SK-N-SH (cell line): Measurements from ENCODE around the gene KRTAP3-1. TPM values are rescaled to one million over a fixed set of nuclear protein-coding genes. Genes with fewer than 3 reads are reported as not detected.

Source experiments
- CTCF ChIA-PET: fragments of 300-600, 350-600 bp; formaldehyde crosslinking; extraction: SDS; loops from one replicate; lab custom pipeline; 2021; lab: Yijun Ruan, JAX
- POLR2A ChIA-PET: fragments of 350-600 bp; sonication (Branson Sonifier 250); formaldehyde crosslinking; extraction: SDS; loops from one replicate; lab custom pipeline; 2020; ENCODE audit warnings: antibody characterized with exemption, inconsistent platforms; lab: Yijun Ruan, JAX
- DNase-seq: peaks from one replicate; pipeline ENCODE4 v3.0.0; 2012
- H2AFZ ChIP-seq: fragments of 200-600 bp; sonication (generic); 2 replicates; pipeline ENCODE4 v1.8.1; 2016; ENCODE audit warnings: antibody characterized with exemption, mild to moderate bottlenecking, low read depth
- H3F3A ChIP-seq: fragments of 200-600 bp; sonication (generic); replicated peaks from 2 replicates; pipeline ENCODE3; 2016; ENCODE audit warnings: antibody characterized with exemption, mild to moderate bottlenecking; ENCODE audit not compliant: insufficient read depth
- H3K27ac ChIP-seq, 2 experiments: fragments of 200-500 bp in 1 of 2; fragments of 200-600 bp in 1 of 2; sonication (Bioruptor generic) in 1 of 2; sonication (generic), shearing (Covaris generic) in 1 of 2; 2 replicates each; pipeline versions ENCODE4 v1.5.1 to v1.6.1; 2014 to 2016; ENCODE audit warnings: low read depth in 2 of 2, inconsistent platforms in 1 of 2, low read length in 1 of 2, mild to moderate bottlenecking in 1 of 2, mixed read lengths in 1 of 2
- H3K27me3 ChIP-seq: fragments of 200-600 bp; sonication (generic), shearing (Covaris generic); 2 replicates; pipeline ENCODE4 v1.6.1; 2016; ENCODE audit warnings: mixed run types; ENCODE audit not compliant: insufficient read depth
- H3K36me3 ChIP-seq, 2 experiments: fragments of 200-500 bp in 1 of 2; fragments of 200-600 bp in 1 of 2; sonication (Bioruptor generic) in 1 of 2; sonication (generic) in 1 of 2; replicated peaks in 1 of 2; 2 replicates each; pipeline versions ENCODE3 to v1.5.1; 2014 to 2016; ENCODE audit warnings: low read length in 1 of 2, mild to moderate bottlenecking in 1 of 2; ENCODE audit not compliant: insufficient read depth in 2 of 2, control insufficient read depth in 1 of 2
- H3K4me1 ChIP-seq, 2 experiments: fragments of 200-500 bp in 1 of 2; fragments of 200-600 bp in 1 of 2; sonication (Bioruptor generic) in 1 of 2; sonication (generic), shearing (Covaris generic) in 1 of 2; 2 replicates each; pipeline versions ENCODE4 v1.5.1 to v1.6.1; 2014 to 2016; ENCODE audit warnings: low read depth in 1 of 2, low read length in 1 of 2, mixed run types in 1 of 2; ENCODE audit not compliant: insufficient read depth in 2 of 2, control insufficient read depth in 1 of 2
- H3K4me2 ChIP-seq: fragments of 200-600 bp; sonication (generic), shearing (Covaris generic); 2 replicates; pipeline ENCODE4 v1.6.1; 2017; ENCODE audit warnings: mixed run types
- H3K4me3 ChIP-seq, 2 experiments: fragments of 200-500 bp in 1 of 2; fragments of 200-600 bp in 1 of 2; sonication (Bioruptor generic) in 1 of 2; sonication (generic), shearing (Covaris generic) in 1 of 2; 2 replicates each; pipeline versions ENCODE4 v1.5.1 to v1.8.1; 2014 to 2016; ENCODE audit warnings: low read depth in 2 of 2, inconsistent platforms in 1 of 2, low read length in 1 of 2, mild to moderate bottlenecking in 1 of 2, mixed read lengths in 1 of 2, moderate library complexity in 1 of 2
- H3K79me2 ChIP-seq: fragments of 200-600 bp; sonication (generic); 2 replicates; pipeline ENCODE4 v1.8.1; 2017; ENCODE audit warnings: mild to moderate bottlenecking; ENCODE audit not compliant: insufficient read depth
- H3K9ac ChIP-seq: fragments of 200-600 bp; sonication (generic); 2 replicates; pipeline ENCODE4 v1.6.1; 2017; ENCODE audit warnings: mixed run types
- H3K9me2 ChIP-seq: fragments of 200-600 bp; sonication (generic); 2 replicates; pipeline ENCODE4 v1.6.1; 2017; ENCODE audit warnings: mixed run types
- H3K9me3 ChIP-seq: fragments of 200-600 bp; sonication (generic); 2 replicates; pipeline ENCODE4 v1.6.1; 2017; ENCODE audit warnings: mixed run types, mild to moderate bottlenecking, moderate library complexity
- H4K20me1 ChIP-seq: fragments of 200-600 bp; sonication (generic); 2 replicates; pipeline ENCODE4 v1.6.1; 2017; ENCODE audit warnings: mild to moderate bottlenecking, mixed run types; ENCODE audit not compliant: insufficient read depth
- CHD2 ChIP-seq: fragments of 150-350 bp; IDR thresholded peaks from 2 replicates; pipeline ENCODE4 v1.6.1; 2018; ENCODE audit warnings: low read length; ENCODE audit not compliant: partially characterized antibody
- ELF1 ChIP-seq: IDR thresholded peaks from 2 replicates; pipeline ENCODE4 v1.4.0; 2012
- EP300 ChIP-seq, 2 experiments: IDR thresholded peaks; 2 replicates each; pipeline versions ENCODE4 v1.4.0 to v1.6.1; 2012; ENCODE audit warnings: borderline replicate concordance in 1 of 2, low read depth in 1 of 2, low read length in 1 of 2
- EZH2phosphoT487 ChIP-seq: fragments of 200-600 bp; sonication (generic); IDR thresholded peaks from 2 replicates; pipeline ENCODE4 v1.6.1; 2017; ENCODE audit warnings: low read depth, mixed run types, mild to moderate bottlenecking, antibody characterized with exemption, moderate library complexity, borderline replicate concordance
- FOXM1 ChIP-seq: IDR thresholded peaks from 2 replicates; pipeline ENCODE4 v1.4.0; 2012; ENCODE audit warnings: low read depth, mild to moderate bottlenecking
- GABPA ChIP-seq: IDR thresholded peaks from 2 replicates; pipeline ENCODE4 v1.4.0; 2012; ENCODE audit warnings: low read depth, mild to moderate bottlenecking
- GATA2 ChIP-seq: sonication (generic); formaldehyde crosslinking; IDR thresholded peaks from 2 replicates; pipeline ENCODE4 v1.5.0; 2020; ENCODE audit warnings: mild to moderate bottlenecking, missing genetic modification reagents
- IRF3 ChIP-seq: fragments of 150-350 bp; IDR thresholded peaks from 2 replicates; pipeline ENCODE4 v1.6.1; 2016; ENCODE audit warnings: mild to moderate bottlenecking, low read depth, low read length
- JUND ChIP-seq: IDR thresholded peaks from 2 replicates; pipeline ENCODE4 v1.4.0; 2012
- MEF2A ChIP-seq: IDR thresholded peaks from 2 replicates; pipeline ENCODE4 v1.4.0; 2012; ENCODE audit warnings: low read depth, borderline replicate concordance
- NFIC ChIP-seq: IDR thresholded peaks from 2 replicates; pipeline ENCODE4 v1.4.0; 2012; ENCODE audit warnings: borderline replicate concordance
- POLR2AphosphoS5 ChIP-seq: IDR thresholded peaks from 2 replicates; pipeline ENCODE4 v1.6.1; 2012; ENCODE audit warnings: low read depth, low read length
- RAD21 ChIP-seq: IDR thresholded peaks from 2 replicates; pipeline ENCODE4 v1.6.1; 2012; ENCODE audit warnings: mild to moderate bottlenecking, low read length
- RCOR1 ChIP-seq: fragments of 150-350 bp; IDR thresholded peaks from 2 replicates; pipeline ENCODE4 v1.6.1; 2017; ENCODE audit warnings: antibody characterized with exemption, low read length
- SMC3 ChIP-seq: IDR thresholded peaks from 2 replicates; pipeline ENCODE4 v1.6.1; 2012; ENCODE audit warnings: low read depth, low read length, improper control_type of control experiment
- TAF1 ChIP-seq: IDR thresholded peaks from 2 replicates; pipeline ENCODE4 v1.6.1; 2012; ENCODE audit warnings: low read depth, mild to moderate bottlenecking, low read length, moderate library complexity, borderline replicate concordance
- TCF12 ChIP-seq: IDR thresholded peaks from 2 replicates; pipeline ENCODE4 v1.4.0; 2012
- TEAD4 ChIP-seq: IDR thresholded peaks from 2 replicates; pipeline ENCODE4 v1.4.0; 2012; ENCODE audit warnings: mild to moderate bottlenecking, borderline replicate concordance; ENCODE audit not compliant: insufficient read depth
- USF1 ChIP-seq: IDR thresholded peaks from 2 replicates; pipeline ENCODE4 v1.4.0; 2012; ENCODE audit warnings: low read depth, borderline replicate concordance
- USF2 ChIP-seq: fragments of 150-350 bp; IDR thresholded peaks from 2 replicates; pipeline ENCODE4 v1.6.1; 2017; ENCODE audit warnings: antibody characterized with exemption, low read length, low read depth, borderline replicate concordance
- WGBS: methylation state at CpG from one replicate; pipeline ENCODE4 v1.1.6; 2017; ENCODE audit warnings: low lambda C conversion rate; 5-methylcytosine and 5-hydroxymethylcytosine counted together
- polyA plus RNA-seq, 3 experiments: library from polyadenylated mRNA; depleted of rRNA; stranded (reverse); fragments of >200 nt; gene quantifications; 2 replicates each; pipeline ENCODE4 v1.2.3, GENCODE V29; 2012

KRTAP3-1 gene
- polyA plus RNA-seq, 1 of the 3 experiments (the other 2 are of a cell fraction), result not detected

- Histone ChIP-seq H3K27me3 (no peaks in the 10 kb centered on the region), H3K27ac (no peak overlapping the region), H3K9ac (no peak overlapping the region), H3K4me2 (no peak overlapping the region), H4K20me1 (no peaks in the 10 kb centered on the region), H3K36me3 (peaks cover 0 to 4% of the 10 kb centered on the region in 2 experiments), H3F3A (peaks cover 13% of the 10 kb centered on the region), H3K4me3 (no peak overlapping the region), H3K9me2 (no peaks in the 10 kb centered on the region), H3K9me3 (no peaks in the 10 kb centered on the region), H3K4me1 (peaks cover 0 to 5% of the 10 kb centered on the region in 2 experiments; a peak in 1 of 4 replicates), H2AFZ (no peak overlapping the region), H3K79me2 (no peaks in the 10 kb centered on the region)
- WGBS, result 38% methylated on average over 4 of the region's 4 CpGs
- ChIA-PET POLR2A (no interaction called here), CTCF (interaction anchor here (0.7 kb wide), 1 partner anchor 48 kb away, joined by 3 read pairs; no protein-coding TSS in a partner anchor)
- no peak for TF ChIP-seq JUND
- TF ChIP-seq NFIC, result no peak
- TF ChIP-seq CHD2, result no peak
- TF ChIP-seq FOXM1, result no peak
- no peak for TF ChIP-seq GABPA
- no peak for TF ChIP-seq EP300 (IDR thresholded peaks at IDR 0.05; ENCODE audit: borderline replicate concordance in 1 of 2, low read depth in 1 of 2, low read length in 1 of 2)
- no peak for TF ChIP-seq ELF1
- no peak for TF ChIP-seq EZH2phosphoT487
- no peak for TF ChIP-seq TEAD4
- TF ChIP-seq RAD21, result no peak
- TF ChIP-seq POLR2AphosphoS5, result no peak
- no peak for TF ChIP-seq TAF1
- no peak for TF ChIP-seq RCOR1
- no peak for TF ChIP-seq USF1
- TF ChIP-seq MEF2A, result no peak
- no peak for TF ChIP-seq GATA2 (CRISPR knock-in tag)
- no peak for TF ChIP-seq IRF3
- no peak for DNase-seq
Measured at GRCh38 chr17:41054025-41054424, 45.1 kb upstream of the KRTAP3-1 start.

GRCh38 chr17:41052566-41052965 is 43.6 kb upstream of the KRTAP3-1 start:
- DNase-seq, result no peak
- POLR2A ChIA-PET, result no interaction called here
- Histone ChIP-seq H3K27ac (no peak overlapping the region), H3K27me3 (no peaks in the 10 kb centered on the region), H3K9me3 (no peaks in the 10 kb centered on the region), H2AFZ (no peak overlapping the region), H3F3A (peaks cover 10% of the 10 kb centered on the region), H3K4me2 (no peak overlapping the region), H4K20me1 (no peaks in the 10 kb centered on the region), H3K9me2 (no peaks in the 10 kb centered on the region), H3K79me2 (no peaks in the 10 kb centered on the region), H3K9ac (no peak overlapping the region), H3K4me3 (no peak overlapping the region), H3K36me3 (peaks cover 0 to 4% of the 10 kb centered on the region in 2 experiments), H3K4me1 (no peaks in the 10 kb centered on the region)
- TF ChIP-seq SMC3, result no peak
- TF ChIP-seq GATA2 (CRISPR knock-in tag), result no peak
- TF ChIP-seq TCF12, result peak; percentile 13; the same call in 1 of the 2 replicates
- TF ChIP-seq POLR2AphosphoS5, result no peak
- TF ChIP-seq USF2, result no peak
- CTCF ChIA-PET, result interaction anchor here (1.3 kb wide), 1 partner anchor 34 kb away, joined by 5 read pairs; no protein-coding TSS in a partner anchor
